RWPE2 (cell line): ENCODE measurements around the gene OR5AC2.

Source experiments
- ATAC-seq: fragments of 200-7000 bp; cut with Tn5 transposase; 3 replicates; pipeline ENCODE4 v1.9.1; 2021; ENCODE audit warnings: low read depth
- DNase-seq: peaks from one replicate; pipeline ENCODE4 v3.0.0-alpha.2; 2020; ENCODE audit warnings: low spot score
- H3K27ac ChIP-seq: fragments of 450-650 bp; 2 replicates; pipeline ENCODE4 v1.5.1; 2017; ENCODE audit warnings: mild to moderate bottlenecking; ENCODE audit not compliant: poor library complexity, severe bottlenecking
- H3K27me3 ChIP-seq: fragments of 250-450 bp; sonication (Bioruptor Pico); 2 replicates; pipeline ENCODE4 v1.5.1; 2021; ENCODE audit warnings: mild to moderate bottlenecking, moderate library complexity; ENCODE audit not compliant: insufficient read depth, poor library complexity, severe bottlenecking
- H3K36me3 ChIP-seq: fragments of 250-450 bp; sonication (Bioruptor Pico); 2 replicates; pipeline ENCODE4 v1.5.1; 2020; ENCODE audit warnings: low read depth, mild to moderate bottlenecking, moderate library complexity
- H3K4me1 ChIP-seq: fragments of 250-450 bp; sonication (Bioruptor Pico); 2 replicates; pipeline ENCODE4 v1.5.1; 2021; ENCODE audit warnings: mild to moderate bottlenecking, moderate library complexity; ENCODE audit not compliant: insufficient read depth, poor library complexity, severe bottlenecking
- H3K4me3 ChIP-seq: fragments of 250-450 bp; sonication (Bioruptor Pico); 2 replicates; pipeline ENCODE4 v1.5.1; 2021; ENCODE audit warnings: mild to moderate bottlenecking, moderate library complexity; ENCODE audit not compliant: severe bottlenecking
- H3K9me3 ChIP-seq: fragments of 250-450 bp; sonication (Bioruptor Pico); 2 replicates; pipeline ENCODE4 v1.5.1; 2021; ENCODE audit warnings: mild to moderate bottlenecking, moderate library complexity; ENCODE audit not compliant: severe bottlenecking
- CTCF ChIP-seq: fragments of 450-650 bp; IDR thresholded peaks from one replicate; pipeline ENCODE4 v1.5.1; 2017; ENCODE audit warnings: mild to moderate bottlenecking, moderate library complexity; ENCODE audit not compliant: poor library complexity, severe bottlenecking

Gene OR5AC2

GRCh38 chr3:98048586-98048985, 38.4 kb upstream of the OR5AC2 start:
- no peak overlapping the region for H3K27ac ChIP-seq
- peaks cover 11% of the 10 kb centered on the region for H3K27me3 ChIP-seq
- H3K4me1 ChIP-seq: no peaks in the 10 kb centered on the region
- TF ChIP-seq CTCF: no peak
- DNase-seq (no peak), ATAC-seq (no peak)
- no peaks in the 10 kb centered on the region for H3K9me3 ChIP-seq
- no peak overlapping the region for H3K4me3 ChIP-seq
- H3K36me3 ChIP-seq: no peaks in the 10 kb centered on the region

GRCh38 chr3:98049271-98049670, 37.7 kb upstream of the OR5AC2 start:
- no peaks in the 10 kb centered on the region for H3K9me3 ChIP-seq
- ATAC-seq: no peak
- H3K27ac ChIP-seq: no peak overlapping the region
- H3K27me3 ChIP-seq: peaks cover 7% of the 10 kb centered on the region
- H3K4me1 ChIP-seq: no peaks in the 10 kb centered on the region
- no peak for DNase-seq
- no peaks in the 10 kb centered on the region for H3K36me3 ChIP-seq
- TF ChIP-seq CTCF: no peak
- H3K4me3 ChIP-seq: no peak overlapping the region

- ATAC-seq (no peak), DNase-seq (no peak)
- Histone ChIP-seq H3K4me3 (no peak overlapping the region), H3K4me1 (no peaks in the 10 kb centered on the region), H3K36me3 (no peaks in the 10 kb centered on the region), H3K27me3 (no peaks in the 10 kb centered on the region), H3K27ac (no peak overlapping the region), H3K9me3 (no peaks in the 10 kb centered on the region)
- TF ChIP-seq CTCF: no peak
These were observed 30.9 kb upstream of the OR5AC2 start for GRCh38 chr3:98056035-98056434.

- Histone ChIP-seq H3K4me1 (no peaks in the 10 kb centered on the region), H3K9me3 (no peaks in the 10 kb centered on the region), H3K27me3 (peaks cover 5% of the 10 kb centered on the region), H3K27ac (no peak overlapping the region), H3K36me3 (no peaks in the 10 kb centered on the region), H3K4me3 (no peak overlapping the region)
- ATAC-seq (no peak), DNase-seq (no peak)
- no peak for TF ChIP-seq CTCF
These were observed 29.3 kb upstream of the OR5AC2 start for GRCh38 chr3:98057631-98058030.

DNA sequence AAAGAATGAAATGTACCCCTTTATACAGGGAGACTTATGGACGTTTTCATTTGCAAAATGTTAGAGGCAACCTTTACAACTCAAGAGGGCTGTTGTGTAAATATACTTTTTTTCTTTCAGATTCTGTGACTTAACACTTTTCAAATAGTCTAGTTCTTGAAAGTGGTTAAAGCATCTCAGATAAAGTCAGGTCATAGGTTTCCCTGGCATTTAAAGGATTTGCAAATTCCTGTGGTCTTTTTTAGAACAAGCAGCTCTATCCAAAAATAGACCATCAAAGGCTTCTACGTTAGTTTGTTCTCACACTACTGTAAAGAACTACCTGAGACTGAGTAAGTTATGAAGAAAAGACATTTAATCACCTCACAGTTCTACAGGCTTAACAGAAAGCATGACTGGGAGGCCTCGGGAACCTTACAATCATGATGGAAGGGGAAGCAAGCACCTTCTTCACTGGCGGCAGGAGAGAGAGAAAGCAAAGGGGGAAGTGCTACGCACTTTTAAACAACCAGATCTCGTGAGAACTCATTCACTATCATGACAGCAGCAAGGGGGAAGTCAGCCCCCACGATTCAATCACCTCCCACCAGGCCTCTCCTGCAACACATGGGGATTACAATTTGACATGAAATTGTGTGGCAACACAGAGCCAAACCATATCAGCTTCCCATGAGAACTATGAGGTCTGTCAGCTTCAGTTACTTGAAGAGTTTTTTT, 28.6 kb upstream of the OR5AC2 start:
- H3K4me1 ChIP-seq: no peaks in the 10 kb centered on the region
- no peak for ATAC-seq
- H3K27me3 ChIP-seq: peaks cover 5% of the 10 kb centered on the region
- no peaks in the 10 kb centered on the region for H3K36me3 ChIP-seq
- no peak overlapping the region for H3K4me3 ChIP-seq
- H3K27ac ChIP-seq: no peak overlapping the region
- H3K9me3 ChIP-seq: no peaks in the 10 kb centered on the region
- no peak for TF ChIP-seq CTCF
- DNase-seq: no peak
